Body of pancreas (tissue), 4 donors: Measurements from ENCODE around the gene SPATA2. TPM values are rescaled to one million over a fixed set of nuclear protein-coding genes. Genes with fewer than 3 reads are reported as not detected.

ENCODE experiments used
- ATAC-seq: fragments of 150-250 bp; one replicate; pipeline ENCODE4 v1.9.1; 2016
- DNase-seq, 4 donors: peaks; one replicate each; pipeline ENCODE4 v3.0.0-alpha.2; 2019
- H3K27ac ChIP-seq, 4 donors: fragments of 200-600 bp; sonication (generic); 1 replicate in 3 of 4; 2 replicates in 1 of 4; pipeline versions ENCODE4 v1.5.1 to v1.6.1; 2016 to 2019; ENCODE audit warnings: mild to moderate bottlenecking in 1 of 4, mixed read lengths in 1 of 4, moderate library complexity in 1 of 4
- H3K27me3 ChIP-seq, 2 donors: fragments of 200-600 bp; sonication (generic); one replicate each; pipeline ENCODE4 v1.6.0; 2016; ENCODE audit warnings: mild to moderate bottlenecking in 1 of 2
- H3K36me3 ChIP-seq, 2 donors: fragments of 200-600 bp; sonication (generic); replicated peaks in 1 of 2; 2 replicates each; pipeline ENCODE4 v1.5.1; 2016; ENCODE audit warnings: low read depth in 2 of 2; ENCODE audit not compliant: insufficient read depth in 1 of 2
- H3K4me1 ChIP-seq: fragments of 200-600 bp; sonication (generic); one replicate; pipeline ENCODE4 v1.6.0; 2016
- H3K4me3 ChIP-seq, 2 donors: fragments of 200-600 bp; sonication (generic); 1 replicate in 1 of 2; 2 replicates in 1 of 2; pipeline ENCODE4 v1.5.1; 2016 to 2019
- H3K9me3 ChIP-seq, 3 donors: fragments of 200-600 bp; sonication (generic); 1 replicate in 2 of 3; 2 replicates in 1 of 3; pipeline ENCODE4 v1.5.1; 2016
- POLR2A ChIP-seq, 3 donors: fragments of 450-650 bp; IDR thresholded peaks; one replicate each; pipeline ENCODE4 v1.6.1; 2016; ENCODE audit warnings: antibody characterized with exemption in 3 of 3, mild to moderate bottlenecking in 2 of 3
- WGBS, 2 donors: methylation state at CpG; one replicate each; pipeline ENCODE4 v1.1.5; 2017; 5-methylcytosine and 5-hydroxymethylcytosine counted together
- intact Hi-C: fragments of 100-400 bp; cut with DNase I; formaldehyde crosslinking; loops from one replicate; pipeline ENCODE4 v1.15.1; 2023
- total RNA-seq, 2 donors: library from RNA; depleted of rRNA; stranded (reverse); fragments of >200 nt; gene quantifications; one replicate each; pipeline ENCODE4 v1.1.0, GENCODE V29; 2016
- TF ChIP-seq, protein P1 (sequence below), 7 experiments: fragments of 450-650 bp in 4 of 7; fragments of 200-600 bp in 3 of 7; sonication (generic) in 3 of 7; IDR thresholded peaks; one replicate each; pipeline ENCODE4 v1.5.1; 2016 to 2019; ENCODE audit warnings: antibody characterized with exemption in 7 of 7

SPATA2 gene
- total RNA-seq, 2 donors from 2014 or later = 3.9 to 7.3 TPM

DNA sequence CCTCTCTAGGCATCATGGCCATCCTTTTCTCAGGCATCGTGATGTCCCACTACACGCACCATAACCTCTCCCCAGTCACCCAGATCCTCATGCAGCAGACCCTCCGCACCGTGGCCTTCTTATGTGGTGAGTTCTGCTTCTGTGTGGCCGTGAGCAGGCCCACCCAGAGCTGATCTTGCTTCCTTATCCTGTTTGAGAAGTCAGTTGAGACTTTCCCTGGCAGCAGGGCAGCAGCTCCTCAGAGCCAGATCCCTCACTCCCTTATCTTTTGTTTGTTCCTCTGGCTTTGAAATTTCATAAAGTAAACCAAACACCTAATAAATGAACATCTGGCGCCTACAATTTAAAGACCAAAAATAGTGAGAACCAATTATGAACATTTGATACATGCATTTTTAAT lies 40.6 kb downstream of the SPATA2 start:
- no peak for TF ChIP-seq POLR2A (IDR thresholded peaks at IDR 0.05)
- TF ChIP-seq, protein P1, sequence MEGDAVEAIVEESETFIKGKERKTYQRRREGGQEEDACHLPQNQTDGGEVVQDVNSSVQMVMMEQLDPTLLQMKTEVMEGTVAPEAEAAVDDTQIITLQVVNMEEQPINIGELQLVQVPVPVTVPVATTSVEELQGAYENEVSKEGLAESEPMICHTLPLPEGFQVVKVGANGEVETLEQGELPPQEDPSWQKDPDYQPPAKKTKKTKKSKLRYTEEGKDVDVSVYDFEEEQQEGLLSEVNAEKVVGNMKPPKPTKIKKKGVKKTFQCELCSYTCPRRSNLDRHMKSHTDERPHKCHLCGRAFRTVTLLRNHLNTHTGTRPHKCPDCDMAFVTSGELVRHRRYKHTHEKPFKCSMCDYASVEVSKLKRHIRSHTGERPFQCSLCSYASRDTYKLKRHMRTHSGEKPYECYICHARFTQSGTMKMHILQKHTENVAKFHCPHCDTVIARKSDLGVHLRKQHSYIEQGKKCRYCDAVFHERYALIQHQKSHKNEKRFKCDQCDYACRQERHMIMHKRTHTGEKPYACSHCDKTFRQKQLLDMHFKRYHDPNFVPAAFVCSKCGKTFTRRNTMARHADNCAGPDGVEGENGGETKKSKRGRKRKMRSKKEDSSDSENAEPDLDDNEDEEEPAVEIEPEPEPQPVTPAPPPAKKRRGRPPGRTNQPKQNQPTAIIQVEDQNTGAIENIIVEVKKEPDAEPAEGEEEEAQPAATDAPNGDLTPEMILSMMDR (IDR thresholded peaks at IDR 0.05) = no peak
- intact Hi-C loops = no loop called here
- no peaks in the 10 kb centered on the region for H3K27me3 ChIP-seq
- peak overlapping the region in 3 of 4 donors; percentile 11 to 62 (median 38) for H3K27ac ChIP-seq
- H3K9me3 ChIP-seq = no peaks in the 10 kb centered on the region
- no peak overlapping the region for H3K4me3 ChIP-seq
- no peaks in the 10 kb centered on the region for H3K36me3 ChIP-seq
- WGBS, 2 donors = 41 to 54% methylated on average over 6 of the region's 6 CpGs
- peaks cover 27% of the 10 kb centered on the region for H3K4me1 ChIP-seq
- ATAC-seq (no peak), DNase-seq (peak in 1 of 4 donors; percentile 50)

DNA sequence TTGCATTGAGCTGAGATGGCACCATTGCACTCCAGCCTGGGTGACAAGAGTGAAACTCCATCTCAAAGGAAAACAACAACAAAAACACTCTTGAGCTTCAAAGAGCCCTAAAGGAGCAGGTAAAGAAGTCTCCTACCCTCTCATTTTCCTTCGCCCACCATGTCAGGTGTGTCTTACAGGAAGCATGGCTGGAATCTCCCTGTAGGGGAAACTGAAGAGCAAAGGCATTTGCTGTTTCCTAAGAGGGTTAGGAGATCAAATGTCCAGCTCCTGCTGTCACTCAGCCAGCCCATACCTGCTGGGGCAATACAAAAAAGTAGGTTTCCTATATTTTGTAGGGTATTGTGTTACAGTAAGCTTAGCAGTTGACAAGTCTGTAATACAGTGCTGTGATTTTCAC lies 43.3 kb downstream of the SPATA2 start:
- WGBS, 2 donors = 94 to 100% methylated on average over 1 of the region's 1 CpG
- no peaks in the 10 kb centered on the region for H3K36me3 ChIP-seq
- H3K4me3 ChIP-seq = no peak overlapping the region
- intact Hi-C loops = no loop called here
- H3K27me3 ChIP-seq = no peaks in the 10 kb centered on the region
- no peaks in the 10 kb centered on the region for H3K9me3 ChIP-seq
- DNase-seq = no peak
- TF ChIP-seq, protein P1 (IDR thresholded peaks at IDR 0.05) = no peak
- TF ChIP-seq POLR2A (IDR thresholded peaks at IDR 0.05) = no peak
- no peak overlapping the region for H3K27ac ChIP-seq
- peaks cover 26% of the 10 kb centered on the region for H3K4me1 ChIP-seq
- ATAC-seq = no peak

DNA sequence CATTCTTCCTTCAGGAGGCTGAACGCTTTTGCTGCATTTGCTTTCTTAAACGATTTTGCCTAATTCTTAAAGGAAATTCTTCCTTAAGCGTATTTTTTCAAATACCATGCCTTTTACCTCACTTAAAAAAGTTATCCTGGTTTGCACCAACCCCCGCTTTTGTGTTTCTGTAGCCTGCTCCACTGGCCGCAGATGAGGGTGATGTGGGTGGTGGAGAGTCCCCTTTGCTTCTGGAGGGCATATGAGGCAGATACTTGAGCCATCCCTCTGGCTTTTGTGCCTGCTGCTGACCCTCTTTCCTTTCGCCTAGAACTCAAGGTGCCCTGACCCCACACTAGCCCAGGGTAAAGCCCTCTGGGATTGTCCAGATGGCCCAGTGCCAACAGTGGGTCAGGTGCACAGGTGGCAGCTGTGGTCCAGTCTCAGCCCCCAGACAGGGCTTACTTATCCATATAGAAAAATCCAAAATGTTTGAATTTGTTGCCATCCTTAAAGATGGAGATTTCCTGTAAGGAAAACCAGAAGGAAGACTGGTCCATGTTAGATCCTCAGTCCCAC lies 43.9 kb downstream of the SPATA2 start:
- Histone ChIP-seq H3K4me3 (no peak overlapping the region), H3K4me1 (peaks cover 24% of the 10 kb centered on the region), H3K9me3 (no peaks in the 10 kb centered on the region), H3K27ac (no peak overlapping the region), H3K36me3 (no peaks in the 10 kb centered on the region), H3K27me3 (no peaks in the 10 kb centered on the region)
- DNase-seq = no peak
- ATAC-seq = no peak
- intact Hi-C loops = no loop called here
- WGBS, 2 donors = 90 to 91% methylated on average over 6 of the region's 6 CpGs
- TF ChIP-seq, protein P1 (IDR thresholded peaks at IDR 0.05) = no peak

GRCh38 chr20:49870261-49870660 lies 45.1 kb downstream of the SPATA2 start:
- peaks cover 12% of the 10 kb centered on the region for H3K4me1 ChIP-seq
- no peaks in the 10 kb centered on the region for H3K9me3 ChIP-seq
- intact Hi-C loops = no loop called here
- H3K27ac ChIP-seq = no peak overlapping the region
- H3K27me3 ChIP-seq = no peaks in the 10 kb centered on the region
- TF ChIP-seq POLR2A (IDR thresholded peaks at IDR 0.05) = no peak
- TF ChIP-seq, protein P1 (IDR thresholded peaks at IDR 0.05) = no peak
- no peak overlapping the region for H3K4me3 ChIP-seq
- H3K36me3 ChIP-seq = peaks cover 0 to 3% of the 10 kb centered on the region in 2 donors
- ATAC-seq = no peak
- 85 to 92% methylated on average over 5 of the region's 5 CpGs for WGBS, 2 donors
- no peak for DNase-seq

GRCh38 chr20:49868964-49869363 lies 46.4 kb downstream of the SPATA2 start:
- Histone ChIP-seq H3K4me3 (no peak overlapping the region), H3K4me1 (no peaks in the 10 kb centered on the region), H3K27me3 (no peaks in the 10 kb centered on the region), H3K9me3 (no peaks in the 10 kb centered on the region), H3K36me3 (peaks cover 0 to 7% of the 10 kb centered on the region in 2 donors), H3K27ac (no peak overlapping the region)
- WGBS, 2 donors = 87 to 91% methylated on average over 5 of the region's 5 CpGs
- TF ChIP-seq POLR2A (IDR thresholded peaks at IDR 0.05) = no peak
- TF ChIP-seq, protein P1 (IDR thresholded peaks at IDR 0.05) = no peak
- intact Hi-C loops = no loop called here
- DNase-seq (no peak), ATAC-seq (no peak)
